NCI-H1417 (cell line): ENCODE data around the gene PRDM1.
A peak's percentile ranks its signal among the peaks of the same experiment; 100 is the strongest.

ENCODE experiments used
- DNase-seq, 3 experiments: peaks; one replicate each; lab custom pipeline; 2025; lab: John Stamatoyannopoulos, UW

The PRDM1 gene

GRCh38 chr6:106070636-106071035, 15.5 kb upstream of the PRDM1 start:
- no peak for DNase-seq

GRCh38 chr6:106072501-106073090, 13.5 kb upstream of the PRDM1 start:
- no peak for DNase-seq

GRCh38 chr6:106074146-106074545, 12.0 kb upstream of the PRDM1 start:
- no peak for DNase-seq

- no peak for DNase-seq
These were observed 10.0 kb upstream of the PRDM1 start for GRCh38 chr6:106076139-106076538.

GRCh38 chr6:106077170-106077569, 9.0 kb upstream of the PRDM1 start:
- no peak for DNase-seq

- peak in 2 of 3 experiments; percentile 7 to 43 for DNase-seq
These were observed 8.3 kb upstream of the PRDM1 start for GRCh38 chr6:106077881-106078280.

- peak in 1 of 3 experiments; percentile 54 for DNase-seq
These were observed 6.0 kb upstream of the PRDM1 start for GRCh38 chr6:106079961-106080762.

GRCh38 chr6:106080763-106081095, 5.4 kb upstream of the PRDM1 start:
- DNase-seq, result no peak

- no peak for DNase-seq
These were observed 4.4 kb upstream of the PRDM1 start for GRCh38 chr6:106081715-106082114.

- DNase-seq, result no peak
These were observed 3.3 kb upstream of the PRDM1 start for GRCh38 chr6:106082735-106083398.

GRCh38 chr6:106083618-106084017, 2.5 kb upstream of the PRDM1 start:
- DNase-seq, result no peak

GRCh38 chr6:106084106-106084988, 1.8 kb upstream of the PRDM1 start:
- peak in 2 of 3 experiments; percentile 76 to 95 for DNase-seq

- peak in 2 of 3 experiments; percentile 30 to 59 for DNase-seq
These were observed 996 bp upstream of the PRDM1 start for GRCh38 chr6:106084989-106085691.

GRCh38 chr6:106085692-106085983, 498 bp upstream of the PRDM1 start:
- no peak for DNase-seq

GRCh38 chr6:106086814-106087175, 659 bp downstream of the PRDM1 start:
- no peak for DNase-seq

GRCh38 chr6:106087548-106088325, 1.6 kb downstream of the PRDM1 start:
- DNase-seq, result no peak

GRCh38 chr6:106090001-106090400, 3.9 kb downstream of the PRDM1 start:
- no peak for DNase-seq

GRCh38 chr6:106092279-106092678, 6.1 kb downstream of the PRDM1 start:
- no peak for DNase-seq

- no peak for DNase-seq
These were observed 8.3 kb downstream of the PRDM1 start for GRCh38 chr6:106094261-106094963.

GRCh38 chr6:106094964-106095335, 8.8 kb downstream of the PRDM1 start:
- no peak for DNase-seq
